Lower leg skin (tissue), 3 donors: ENCODE data around the gene LAYN.

ENCODE experiments used
- POLR2A ChIP-seq, 2 donors: fragments of 450-650 bp; IDR thresholded peaks; one replicate each; pipeline ENCODE4 v1.6.1; 2016 to 2017; ENCODE audit warnings: antibody characterized with exemption in 2 of 2, mild to moderate bottlenecking in 1 of 2, moderate library complexity in 1 of 2
- TF ChIP-seq, protein P1 (sequence below), 3 donors: fragments of 450-650 bp; IDR thresholded peaks; one replicate each; pipeline ENCODE4 v1.5.1; 2016; ENCODE audit warnings: antibody characterized with exemption in 3 of 3, mild to moderate bottlenecking in 3 of 3, moderate library complexity in 2 of 3

DNA sequence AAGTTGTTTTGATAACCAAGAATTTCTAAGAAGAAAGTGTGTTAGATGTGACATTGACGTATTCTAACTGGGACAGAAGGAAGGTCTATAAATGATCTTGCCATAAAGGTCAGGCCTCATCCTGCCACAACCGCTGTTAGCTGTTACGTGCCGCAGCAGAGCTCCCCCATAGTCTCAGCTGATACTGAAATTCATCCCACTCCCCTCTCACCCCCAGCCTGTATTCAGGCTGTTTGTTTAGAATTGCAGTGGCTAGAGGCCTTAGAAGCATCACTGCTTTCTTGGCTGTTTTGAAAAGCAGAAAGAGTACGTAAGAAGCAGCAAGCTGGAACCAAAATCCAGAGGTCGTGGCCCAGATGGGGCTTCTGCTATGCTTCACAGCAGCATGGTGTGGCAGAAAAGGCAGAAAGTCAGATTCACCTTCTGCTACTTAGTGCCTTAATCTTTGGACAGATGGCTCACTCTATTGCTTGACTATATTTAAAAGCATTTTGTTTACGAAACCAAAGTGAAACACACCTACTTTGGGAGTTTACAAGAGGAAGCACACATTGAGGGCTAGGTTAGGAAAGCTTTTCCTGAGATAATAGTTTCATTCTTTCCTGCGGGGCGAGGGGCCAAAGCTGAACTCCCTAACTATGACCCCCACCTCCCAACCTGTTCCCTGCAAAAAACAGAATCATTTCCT is 950 bp upstream of the LAYN start:
- TF ChIP-seq, protein P1, sequence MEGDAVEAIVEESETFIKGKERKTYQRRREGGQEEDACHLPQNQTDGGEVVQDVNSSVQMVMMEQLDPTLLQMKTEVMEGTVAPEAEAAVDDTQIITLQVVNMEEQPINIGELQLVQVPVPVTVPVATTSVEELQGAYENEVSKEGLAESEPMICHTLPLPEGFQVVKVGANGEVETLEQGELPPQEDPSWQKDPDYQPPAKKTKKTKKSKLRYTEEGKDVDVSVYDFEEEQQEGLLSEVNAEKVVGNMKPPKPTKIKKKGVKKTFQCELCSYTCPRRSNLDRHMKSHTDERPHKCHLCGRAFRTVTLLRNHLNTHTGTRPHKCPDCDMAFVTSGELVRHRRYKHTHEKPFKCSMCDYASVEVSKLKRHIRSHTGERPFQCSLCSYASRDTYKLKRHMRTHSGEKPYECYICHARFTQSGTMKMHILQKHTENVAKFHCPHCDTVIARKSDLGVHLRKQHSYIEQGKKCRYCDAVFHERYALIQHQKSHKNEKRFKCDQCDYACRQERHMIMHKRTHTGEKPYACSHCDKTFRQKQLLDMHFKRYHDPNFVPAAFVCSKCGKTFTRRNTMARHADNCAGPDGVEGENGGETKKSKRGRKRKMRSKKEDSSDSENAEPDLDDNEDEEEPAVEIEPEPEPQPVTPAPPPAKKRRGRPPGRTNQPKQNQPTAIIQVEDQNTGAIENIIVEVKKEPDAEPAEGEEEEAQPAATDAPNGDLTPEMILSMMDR (IDR thresholded peaks at IDR 0.05), result no peak
- no peak for TF ChIP-seq POLR2A (IDR thresholded peaks at IDR 0.05)
